ENCODE data around the gene SORBS1. TPM values are rescaled to one million over a fixed set of nuclear protein-coding genes. Genes with fewer than 3 reads are reported as not detected.

The SORBS1 gene
- total and polyA plus RNA-seq, 2 donors (not counting 3 experiments of a cell fraction or from before 2014, with no cell fraction given), result 2.0 to 7.9 TPM

GRCh38 chr10:95290461-95291364, 270.5 kb downstream of the SORBS1 start, which contains the start of gene PDLIM1:
Gene PDLIM1 (minus strand): TSS chr10:95291003. CDS start chr10:95290915, 88 bp downstream.
- BruUV-seq (replicated peaks), result no TSS peak
- POLR2A ChIA-PET, result no interaction called here
- peak within 1 kb of the TSS; percentile 73 for H3K9ac ChIP-seq (replicated peaks; ENCODE audit: extremely low read depth, insufficient read depth, low read length)
- peaks cover 37% of the 10 kb centered on the region for H3K79me2 ChIP-seq (ENCODE audit: control insufficient read depth, insufficient read depth, low read length)
- peak within 1 kb of the TSS; percentile 44 for H3K27ac ChIP-seq (ENCODE audit: insufficient read depth, low read depth, low read length)
- H3K4me2 ChIP-seq (ENCODE audit: insufficient read depth, low read length), result peak within 1 kb of the TSS; percentile 79
- no peaks in the 10 kb centered on the region for H3K36me3 ChIP-seq (ENCODE audit: control insufficient read depth in 2 of 2, extremely low read depth in 1 of 2, insufficient read depth in 2 of 2, low read length in 2 of 2)
- CTCF ChIA-PET, result interaction anchor here (0.7 to 1.4 kb wide), 3 partner anchors 45 to 72 kb away, joined by 3 to 4 read pairs (median 3); no protein-coding TSS in a partner anchor
- H2AFZ ChIP-seq (ENCODE audit: low read depth, low read length), result peak within 1 kb of the TSS; percentile 69
- dilution Hi-C loops (cut with MboI; ENCODE audit: extremely low pct_ligation_motif_present, low sequenced_read_pairs), result no loop called here
- DNase-seq (ENCODE audit: low read depth, low spot score) (peak; percentile 58), FAIRE-seq (no peak)
- peaks cover 35% of the 10 kb centered on the region for H3K4me1 ChIP-seq (ENCODE audit: control insufficient read depth, extremely low read depth, insufficient read depth, low read length)
- H3K27me3 ChIP-seq (ENCODE audit: control insufficient read depth in 2 of 2, insufficient read depth in 2 of 2, low read length in 2 of 2), result no peaks in the 10 kb centered on the region
- H3K9me3 ChIP-seq (replicated peaks; ENCODE audit: control insufficient read depth, insufficient read depth, low read length), result no peaks in the 10 kb centered on the region
- H3K4me3 ChIP-seq (replicated peaks in 1 of 3; ENCODE audit: insufficient read depth in 1 of 3, low read depth in 1 of 3, low read length in 3 of 3), result peak within 1 kb of the TSS; percentile 61 to 91 (median 70)
- TF ChIP-seq MYC (IDR thresholded peaks at IDR 0.05; ENCODE audit: low read depth, low read length), result no peak
- TF ChIP-seq POLR2A (IDR thresholded peaks at IDR 0.05; ENCODE audit: low read depth, low read length), result peak; percentile 57
- TF ChIP-seq CTCF (IDR thresholded peaks at IDR 0.05; ENCODE audit: extremely low read depth in 1 of 2, insufficient read depth in 1 of 2, low read depth in 1 of 2, low read length in 2 of 2), result peak in 1 of 2 donors; percentile 30
- peak; percentile 8 for TF ChIP-seq MAX (IDR thresholded peaks at IDR 0.05; ENCODE audit: insufficient read depth, insufficient read length)
- no peak for TF ChIP-seq GATA2 (IDR thresholded peaks at IDR 0.05; ENCODE audit: insufficient read depth, insufficient read length, low read depth, low read length)
- peak; percentile 50 for TF ChIP-seq POLR2AphosphoS5 (IDR thresholded peaks at IDR 0.05; ENCODE audit: insufficient read depth, low read depth, low read length)
- no peak for TF ChIP-seq JUN (IDR thresholded peaks at IDR 0.05; ENCODE audit: borderline replicate concordance, insufficient read depth, insufficient read length, low read depth)
- TF ChIP-seq EZH2 (IDR thresholded peaks at IDR 0.05; ENCODE audit: borderline replicate concordance, low read depth, low read length, severe bottlenecking), result no peak
- TF ChIP-seq FOS (IDR thresholded peaks at IDR 0.05; ENCODE audit: borderline replicate concordance, insufficient read depth, low read length), result no peak
- intact Hi-C loops (cut with micrococcal nuclease), result loop anchor here (1.0 to 2.0 kb wide), 2 partner anchors 44 to 72 kb away; no protein-coding TSS in a partner anchor
- H3K9me1 ChIP-seq (replicated peaks; ENCODE audit: control insufficient read depth, extremely low read depth, insufficient read depth, low read length), result no peaks in the 10 kb centered on the region
- H4K20me1 ChIP-seq (replicated peaks; ENCODE audit: control insufficient read depth, extremely low read depth, insufficient read depth, low read length), result no peaks in the 10 kb centered on the region

All from endothelial cell of umbilical vein (primary cell).